ENCODE results near the gene GRM8.

DNA sequence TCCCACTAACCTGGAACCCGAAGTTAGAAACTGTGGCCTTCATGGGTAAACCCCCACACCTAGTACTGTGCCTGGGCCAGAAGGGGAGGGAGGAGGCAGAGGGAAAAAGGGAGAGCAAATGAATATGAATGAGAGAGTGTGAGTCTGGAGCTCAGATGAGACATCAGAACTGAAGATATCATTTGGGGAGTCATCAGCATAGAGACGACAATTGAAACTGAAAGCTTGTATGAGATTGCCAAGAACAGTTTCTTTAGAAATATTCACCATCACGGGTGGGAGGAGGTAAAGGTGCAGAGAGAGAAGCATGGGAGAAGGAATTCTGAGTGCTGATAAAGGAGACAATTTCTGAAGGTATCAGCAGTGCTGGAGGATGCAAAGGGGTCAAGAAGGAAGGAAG, 171.2 kb downstream of the GRM8 start:
- TF ChIP-seq EZH2phosphoT487 (IDR thresholded peaks at IDR 0.05; ENCODE audit: borderline replicate concordance, low read length) (no peak), CTCF (IDR thresholded peaks at IDR 0.05; ENCODE audit: low read depth, low read length, poor library complexity, severe bottlenecking) (no peak)
